Measurements from ENCODE around the gene ATXN7L3B. TPM values are rescaled to one million over a fixed set of nuclear protein-coding genes. Genes with fewer than 3 reads are reported as not detected.
"Not testable (repeated sequence)": the region's sequence is repeated elsewhere in the genome, so short reads cannot be mapped to it uniquely, and the experiment has no call there.

The ATXN7L3B gene, protein sequence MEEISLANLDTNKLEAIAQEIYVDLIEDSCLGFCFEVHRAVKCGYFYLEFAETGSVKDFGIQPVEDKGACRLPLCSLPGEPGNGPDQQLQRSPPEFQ
- total RNA-seq = 10 to 100 TPM; 27.5 to 35.6 (median 31.1) TPM

DNA sequence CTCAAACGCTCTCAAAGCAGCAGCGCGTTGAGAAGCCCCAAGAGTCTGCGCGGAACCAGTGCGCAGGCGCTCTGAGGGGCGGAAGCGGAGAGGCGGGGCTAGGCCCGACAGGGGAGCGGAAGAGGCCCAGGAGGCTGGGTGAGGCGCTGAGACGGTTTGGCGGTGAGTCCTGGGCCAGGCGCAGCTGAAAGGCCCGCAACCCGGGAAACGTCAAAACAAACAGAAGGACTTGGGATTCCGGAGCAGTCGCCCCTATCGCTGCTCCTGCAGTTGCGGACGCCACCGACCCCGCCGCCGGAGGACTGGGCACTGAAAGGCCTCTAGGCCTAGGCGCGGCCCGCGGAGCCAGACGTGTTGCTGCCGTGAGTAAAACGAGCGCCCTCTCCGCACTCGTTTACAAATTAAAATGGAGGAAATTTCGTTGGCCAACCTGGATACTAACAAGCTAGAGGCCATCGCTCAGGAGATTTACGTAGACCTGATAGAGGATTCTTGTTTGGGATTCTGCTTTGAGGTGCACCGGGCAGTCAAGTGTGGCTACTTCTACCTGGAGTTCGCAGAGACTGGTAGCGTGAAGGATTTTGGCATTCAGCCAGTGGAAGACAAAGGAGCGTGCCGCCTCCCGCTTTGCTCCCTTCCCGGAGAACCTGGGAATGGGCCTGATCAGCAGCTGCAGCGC, at the start of gene ATXN7L3B:
Gene ATXN7L3B, plus strand, starts transcription at position 129 of the 679 bp plus-strand sequence. Its CDS starts 278 bp downstream, at position 407.
- DNase-seq (ENCODE audit: low spot score in 2 of 2) = peak; percentile 93 to 95
- 0% methylated on average over 49 of the region's 49 CpGs for WGBS
- peak within 1 kb of the TSS; percentile 97 for H3K27ac ChIP-seq
- H3K9me3 ChIP-seq = no peaks in the 10 kb centered on the region
- no peak for TF ChIP-seq EP300 (IDR thresholded peaks at IDR 0.05)
- TF ChIP-seq, protein P1, sequence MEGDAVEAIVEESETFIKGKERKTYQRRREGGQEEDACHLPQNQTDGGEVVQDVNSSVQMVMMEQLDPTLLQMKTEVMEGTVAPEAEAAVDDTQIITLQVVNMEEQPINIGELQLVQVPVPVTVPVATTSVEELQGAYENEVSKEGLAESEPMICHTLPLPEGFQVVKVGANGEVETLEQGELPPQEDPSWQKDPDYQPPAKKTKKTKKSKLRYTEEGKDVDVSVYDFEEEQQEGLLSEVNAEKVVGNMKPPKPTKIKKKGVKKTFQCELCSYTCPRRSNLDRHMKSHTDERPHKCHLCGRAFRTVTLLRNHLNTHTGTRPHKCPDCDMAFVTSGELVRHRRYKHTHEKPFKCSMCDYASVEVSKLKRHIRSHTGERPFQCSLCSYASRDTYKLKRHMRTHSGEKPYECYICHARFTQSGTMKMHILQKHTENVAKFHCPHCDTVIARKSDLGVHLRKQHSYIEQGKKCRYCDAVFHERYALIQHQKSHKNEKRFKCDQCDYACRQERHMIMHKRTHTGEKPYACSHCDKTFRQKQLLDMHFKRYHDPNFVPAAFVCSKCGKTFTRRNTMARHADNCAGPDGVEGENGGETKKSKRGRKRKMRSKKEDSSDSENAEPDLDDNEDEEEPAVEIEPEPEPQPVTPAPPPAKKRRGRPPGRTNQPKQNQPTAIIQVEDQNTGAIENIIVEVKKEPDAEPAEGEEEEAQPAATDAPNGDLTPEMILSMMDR (IDR thresholded peaks at IDR 0.05) = no peak
- peak in 1 of 2 donors; percentile 75 for TF ChIP-seq POLR2A (IDR thresholded peaks at IDR 0.05)
- TF ChIP-seq POLR2AphosphoS5 (IDR thresholded peaks at IDR 0.05) = peak in 2 of 3 donors; percentile 80 to 85
- H3K36me3 ChIP-seq = no peaks in the 10 kb centered on the region
- H3K4me3 ChIP-seq = peak within 1 kb of the TSS; percentile 76
- peaks cover 47% of the 10 kb centered on the region for H3K4me1 ChIP-seq
- H3K27me3 ChIP-seq = no peaks in the 10 kb centered on the region

DNA sequence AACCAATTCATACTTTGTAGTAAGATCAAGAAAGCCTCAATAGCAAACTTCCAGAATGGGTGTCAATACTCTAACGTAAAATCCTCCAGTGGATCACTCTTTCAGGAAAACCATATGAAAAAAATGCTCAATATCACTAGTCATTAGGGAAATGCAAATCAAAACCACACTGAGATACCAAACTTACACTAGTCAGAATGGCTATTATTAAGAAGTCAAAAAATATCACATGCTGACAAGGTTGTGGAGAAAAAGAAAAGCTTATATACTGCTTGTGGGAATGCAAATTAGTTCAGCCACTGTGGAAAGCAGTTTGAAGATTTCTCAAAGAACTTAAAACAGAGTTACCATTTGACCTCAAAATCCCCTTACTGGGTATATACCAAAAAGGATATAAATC, 49.5 kb upstream of the ATXN7L3B start:
- DNase-seq (ENCODE audit: low spot score in 2 of 2) = no peak
- Histone ChIP-seq H3K4me1 (no peaks in the 10 kb centered on the region), H3K9me3 (no peaks in the 10 kb centered on the region), H3K27me3 (no peaks in the 10 kb centered on the region), H3K4me3 (no peak overlapping the region), H3K27ac (no peak overlapping the region), H3K36me3 (no peaks in the 10 kb centered on the region)
- no peak for TF ChIP-seq EP300 (IDR thresholded peaks at IDR 0.05)
- no peak for TF ChIP-seq POLR2AphosphoS5 (IDR thresholded peaks at IDR 0.05)
- 83% methylated on average over 1 of the region's 1 CpG for WGBS

DNA sequence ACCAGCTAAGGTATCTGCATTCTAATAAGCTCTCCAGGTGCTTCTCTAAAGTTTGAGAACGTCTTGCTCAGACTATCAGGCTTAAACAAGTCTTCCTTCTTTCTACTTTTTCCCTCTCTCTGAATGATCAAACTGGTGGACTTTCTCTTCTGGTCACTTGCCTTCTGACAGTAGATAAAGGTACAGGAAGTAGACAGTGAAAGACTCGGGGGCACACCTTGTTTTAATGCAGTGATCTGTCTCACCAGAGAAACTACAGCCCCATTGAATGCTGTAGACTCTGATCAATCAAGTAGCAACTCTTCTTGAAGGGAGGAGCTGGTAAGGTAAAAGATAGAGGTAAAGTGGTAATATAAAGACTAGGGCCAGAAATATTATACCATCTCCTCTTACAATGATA, 48.1 kb upstream of the ATXN7L3B start:
- Histone ChIP-seq H3K27ac (no peak overlapping the region), H3K9me3 (no peaks in the 10 kb centered on the region), H3K4me3 (no peak overlapping the region), H3K4me1 (no peaks in the 10 kb centered on the region), H3K36me3 (no peaks in the 10 kb centered on the region), H3K27me3 (no peaks in the 10 kb centered on the region)
- no peak for DNase-seq (ENCODE audit: low spot score in 2 of 2)
- no peak for TF ChIP-seq POLR2A (IDR thresholded peaks at IDR 0.05)
- TF ChIP-seq POLR2AphosphoS5 (IDR thresholded peaks at IDR 0.05) = no peak
- WGBS = 55% methylated on average over 2 of the region's 2 CpGs

DNA sequence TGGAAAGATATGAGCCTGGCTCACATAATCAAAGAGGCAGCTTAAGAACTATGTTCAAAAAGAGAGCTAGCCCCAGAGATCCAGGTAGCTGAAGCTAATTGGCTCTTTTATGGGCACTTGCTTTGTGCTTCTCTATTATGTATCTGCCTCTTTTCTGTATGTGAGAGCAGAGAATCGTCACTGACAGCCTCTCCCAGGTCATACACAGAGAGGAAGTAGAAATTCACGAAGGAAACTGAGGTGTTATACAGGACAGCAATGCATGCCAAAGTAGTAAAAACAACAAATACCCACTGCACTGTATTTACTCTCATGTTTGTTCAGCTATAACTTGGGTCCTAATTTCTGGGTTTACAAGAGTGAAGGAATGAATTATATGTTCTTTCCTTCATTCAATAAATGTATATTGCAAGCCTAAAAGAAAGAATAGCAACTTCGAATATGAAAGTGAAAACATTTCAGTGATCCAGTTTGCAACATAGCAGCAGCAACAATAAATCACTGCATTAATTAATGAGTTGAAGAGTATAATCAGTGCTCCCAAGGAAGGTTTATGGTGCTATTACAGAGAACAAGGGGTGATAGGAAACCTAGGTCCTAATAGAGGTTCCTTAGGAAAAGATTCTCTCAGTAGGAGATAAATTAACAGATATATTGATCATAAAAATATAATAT, 47.1 kb upstream of the ATXN7L3B start:
- no peaks in the 10 kb centered on the region for H3K36me3 ChIP-seq
- no peak overlapping the region for H3K27ac ChIP-seq
- H3K9me3 ChIP-seq = no peaks in the 10 kb centered on the region
- H3K4me3 ChIP-seq = no peak overlapping the region
- no peaks in the 10 kb centered on the region for H3K4me1 ChIP-seq
- no peak for TF ChIP-seq EP300 (IDR thresholded peaks at IDR 0.05)
- TF ChIP-seq POLR2A (IDR thresholded peaks at IDR 0.05) = no peak
- TF ChIP-seq POLR2AphosphoS5 (IDR thresholded peaks at IDR 0.05) = no peak
- TF ChIP-seq, protein P1 (IDR thresholded peaks at IDR 0.05) = no peak
- WGBS = 24% methylated on average over 3 of the region's 3 CpGs
- no peaks in the 10 kb centered on the region for H3K27me3 ChIP-seq
- DNase-seq (ENCODE audit: low spot score in 2 of 2) = no peak

DNA sequence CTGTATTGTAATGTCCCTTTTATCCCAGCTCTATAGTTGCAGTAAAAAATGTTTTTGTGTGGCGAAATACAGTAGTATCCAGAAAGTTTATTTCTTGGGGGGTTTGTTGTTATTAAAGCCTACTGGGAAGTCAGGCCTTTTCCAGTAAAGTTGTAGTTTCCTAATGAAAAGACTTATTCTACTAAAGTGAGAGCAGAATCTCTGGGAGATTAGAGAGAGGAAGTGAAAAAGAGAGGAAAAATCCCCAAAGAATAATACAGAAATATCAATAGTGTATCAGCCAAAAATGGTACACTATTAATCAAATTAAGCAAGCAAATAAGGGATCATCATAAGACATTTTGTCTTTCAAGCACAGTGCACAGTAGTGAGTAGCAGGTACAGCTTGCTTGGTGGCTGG, 46.3 kb upstream of the ATXN7L3B start:
- H3K9me3 ChIP-seq = no peaks in the 10 kb centered on the region
- no peak overlapping the region for H3K27ac ChIP-seq
- H3K27me3 ChIP-seq = no peaks in the 10 kb centered on the region
- WGBS = 0% methylated on average over 1 of the region's 1 CpG
- no peak overlapping the region for H3K4me3 ChIP-seq
- DNase-seq (ENCODE audit: low spot score in 2 of 2) = no peak
- no peaks in the 10 kb centered on the region for H3K4me1 ChIP-seq
- H3K36me3 ChIP-seq = no peaks in the 10 kb centered on the region
- TF ChIP-seq, protein P1 (IDR thresholded peaks at IDR 0.05) = no peak
- TF ChIP-seq POLR2A (IDR thresholded peaks at IDR 0.05) = no peak
- TF ChIP-seq POLR2AphosphoS5 (IDR thresholded peaks at IDR 0.05) = no peak
- TF ChIP-seq EP300 (IDR thresholded peaks at IDR 0.05) = no peak

DNA sequence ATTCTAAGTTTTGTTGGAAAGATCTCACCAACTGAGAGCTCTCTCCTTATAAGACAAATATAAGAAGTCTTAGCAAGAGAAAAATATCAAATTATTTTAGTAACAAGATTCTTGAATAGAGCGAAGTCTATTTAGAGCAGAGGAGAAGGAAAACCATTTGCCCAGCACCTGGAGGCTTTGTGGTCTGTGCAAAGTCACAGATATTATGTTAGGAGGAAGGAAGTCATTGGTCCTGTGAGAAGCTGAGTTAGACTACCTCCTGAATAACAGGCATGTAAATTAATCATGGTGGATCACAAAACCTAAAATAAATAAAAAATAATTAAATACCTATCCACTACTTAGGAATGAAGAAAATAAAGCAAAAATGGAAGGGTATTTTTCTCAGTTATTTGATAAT, 38.4 kb upstream of the ATXN7L3B start:
- Histone ChIP-seq H3K4me3 (no peak overlapping the region), H3K36me3 (no peaks in the 10 kb centered on the region), H3K4me1 (no peaks in the 10 kb centered on the region), H3K9me3 (no peaks in the 10 kb centered on the region), H3K27ac (no peak overlapping the region), H3K27me3 (no peaks in the 10 kb centered on the region)
- DNase-seq (ENCODE audit: low spot score in 2 of 2) = no peak
- 76% methylated on average over 1 of the region's 1 CpG for WGBS
- TF ChIP-seq, protein P1 (IDR thresholded peaks at IDR 0.05) = no peak
- TF ChIP-seq POLR2AphosphoS5 (IDR thresholded peaks at IDR 0.05) (no peak), POLR2A (IDR thresholded peaks at IDR 0.05) (no peak), EP300 (IDR thresholded peaks at IDR 0.05) (no peak)

DNA sequence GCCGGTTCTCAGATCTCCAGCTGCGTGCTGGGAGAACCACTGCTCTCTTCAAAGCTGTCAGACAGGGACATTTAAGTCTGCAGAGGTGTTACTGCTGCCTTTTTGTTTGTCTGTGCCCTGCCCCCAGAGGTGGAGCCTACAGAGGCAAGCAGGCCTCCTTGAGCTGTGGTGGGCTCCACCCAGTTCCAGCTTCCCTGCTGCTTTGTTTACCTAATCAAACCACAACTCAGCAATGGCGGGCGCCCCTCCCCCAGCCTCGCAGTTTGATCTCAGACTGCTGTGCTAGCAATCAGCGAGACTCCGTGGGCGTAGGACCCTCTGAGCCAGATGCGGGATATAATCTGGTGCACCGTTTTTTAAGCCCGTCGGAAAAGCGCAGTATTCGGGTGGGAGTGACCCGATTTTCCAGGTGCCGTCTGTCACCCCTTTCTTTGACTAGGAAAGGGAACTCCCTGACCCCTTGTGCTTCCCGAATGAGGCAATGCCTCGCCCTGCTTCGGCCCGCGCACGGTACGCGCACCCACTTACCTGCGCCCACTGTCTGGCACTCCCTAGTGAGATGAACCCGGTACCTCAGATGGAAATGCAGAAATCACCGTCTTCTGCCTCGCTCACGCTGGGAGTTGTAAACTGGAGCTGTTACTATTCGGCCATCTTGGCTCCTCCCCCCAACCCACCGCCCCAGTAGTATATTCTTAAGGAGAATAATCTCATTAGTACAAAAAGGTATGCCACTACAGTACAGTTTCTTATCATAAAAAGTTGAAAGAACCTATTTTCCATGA, 28.6 kb upstream of the ATXN7L3B start:
- not testable (repeated sequence) for H3K4me3 ChIP-seq; H3K4me1 ChIP-seq; DNase-seq (ENCODE audit: low spot score in 2 of 2); H3K27ac ChIP-seq; H3K9me3 ChIP-seq; H3K27me3 ChIP-seq; H3K36me3 ChIP-seq
- WGBS = 94% methylated on average over 21 of the region's 31 CpGs
